B cell (primary cell): ENCODE measurements around the gene SPRED2. TPM values are rescaled to one million over a fixed set of nuclear protein-coding genes. Genes with fewer than 3 reads are reported as not detected.

ENCODE experiments used
- ATAC-seq: fragments of 200-7000 bp; cut with Tn5 transposase; one replicate; pipeline ENCODE4 v1.10.0; 2021; ENCODE audit warnings: low read depth, mild to moderate bottlenecking, moderate number of reproducible peaks, moderate library complexity
- CTCF ChIA-PET: fragments of 350-600 bp; sonication (Branson Sonifier 250); formaldehyde crosslinking; loops from one replicate; lab custom pipeline; 2021; ENCODE audit warnings: antibody characterized with exemption, inconsistent platforms; lab: Charles Lee
- POLR2A ChIA-PET: fragments of 350-600 bp; sonication (Branson Sonifier 250); formaldehyde crosslinking; loops from one replicate; lab custom pipeline; 2021; ENCODE audit warnings: antibody characterized with exemption; lab: Charles Lee
- DNase-seq: peaks from one replicate; pipeline ENCODE4 v3.0.0; 2013
- H2AFZ ChIP-seq: 2 replicates; pipeline ENCODE4 v1.6.1; 2012; ENCODE audit warnings: mild to moderate bottlenecking, low read depth, low read length; ENCODE audit not compliant: insufficient read depth, poor library complexity, severe bottlenecking
- H3K27ac ChIP-seq, 2 donors: 1 replicate in 1 of 2; 2 replicates in 1 of 2; pipeline ENCODE4 v1.5.1; 2012 to 2013; ENCODE audit warnings: low read length in 2 of 2, mild to moderate bottlenecking in 2 of 2, moderate library complexity in 1 of 2
- H3K27me3 ChIP-seq, 4 experiments: fragments of 200-600 bp in 1 of 4; sonication (generic) in 1 of 4; replicated peaks in 1 of 4; 1 replicate in 2 of 4; 2 replicates in 2 of 4; pipeline versions ENCODE4 v1.6.1 to v1.7.0; 2013 to 2016; ENCODE audit warnings: low read length in 3 of 4, mild to moderate bottlenecking in 2 of 4, mixed read lengths in 1 of 4, moderate library complexity in 1 of 4; ENCODE audit not compliant: insufficient read depth in 4 of 4, control insufficient read depth in 3 of 4; ENCODE audit errors: control extremely low read depth in 1 of 4
- H3K36me3 ChIP-seq, 2 experiments: replicated peaks in 1 of 2; 1 replicate in 1 of 2; 2 replicates in 1 of 2; pipeline versions ENCODE4 v1.6.1 to v1.7.1; 2013; ENCODE audit warnings: low read length in 1 of 2; ENCODE audit not compliant: insufficient read depth in 2 of 2, control insufficient read depth in 1 of 2; ENCODE audit errors: control extremely low read depth in 1 of 2, extremely low read depth in 1 of 2
- H3K4me1 ChIP-seq, 2 donors: fragments of 200-600 bp in 1 of 2; sonication (generic) in 1 of 2; 1 replicate in 1 of 2; 2 replicates in 1 of 2; pipeline versions ENCODE4 v1.5.1 to v1.6.1; 2013 to 2017; ENCODE audit warnings: low read length in 2 of 2; ENCODE audit not compliant: control insufficient read depth in 2 of 2, insufficient read depth in 2 of 2
- H3K4me2 ChIP-seq: replicated peaks from 2 replicates; pipeline ENCODE3; 2012; ENCODE audit warnings: mild to moderate bottlenecking, low read depth, low read length; ENCODE audit not compliant: poor library complexity, severe bottlenecking
- H3K4me3 ChIP-seq, 5 experiments: fragments of 200-600 bp in 1 of 5; sonication (generic) in 1 of 5; 1 replicate in 3 of 5; 2 replicates in 2 of 5; pipeline versions ENCODE4 v1.5.1 to v1.7.0; 2011 to 2016; ENCODE audit warnings: low read length in 4 of 5, mild to moderate bottlenecking in 4 of 5, low read depth in 2 of 5, control low read depth in 1 of 5, moderate library complexity in 1 of 5; ENCODE audit not compliant: insufficient read depth in 1 of 5; ENCODE audit errors: control extremely low read depth in 1 of 5, extremely low read depth in 1 of 5
- H3K79me2 ChIP-seq: fragments of 200-600 bp; sonication (generic); one replicate; pipeline ENCODE4 v1.6.0; 2016; ENCODE audit warnings: low read length; ENCODE audit not compliant: control insufficient read depth, insufficient read depth
- H3K9ac ChIP-seq: fragments of 200-600 bp; sonication (generic); 2 replicates; pipeline ENCODE4 v1.6.1; 2017; ENCODE audit warnings: mild to moderate bottlenecking, low read length, moderate library complexity
- H3K9me3 ChIP-seq, 3 donors: one replicate each; pipeline versions ENCODE4 v1.6.1 to v1.7.1; 2013; ENCODE audit warnings: low read length in 2 of 3; ENCODE audit not compliant: control insufficient read depth in 2 of 3, insufficient read depth in 1 of 3; ENCODE audit errors: control extremely low read depth in 1 of 3
- H4K20me1 ChIP-seq: 2 replicates; pipeline ENCODE4 v1.6.0; 2012; ENCODE audit warnings: mild to moderate bottlenecking, low read length; ENCODE audit not compliant: insufficient read depth, control insufficient read depth, poor library complexity, severe bottlenecking
- H3K27ac Mint-ChIP-seq: one replicate; pipeline ENCODE4 v1.8.0; 2021; ENCODE audit warnings: mixed read lengths
- H3K27me3 Mint-ChIP-seq: one replicate; pipeline ENCODE4 v1.8.0; 2021; ENCODE audit warnings: mixed read lengths
- H3K4me1 Mint-ChIP-seq: one replicate; pipeline ENCODE4 v1.8.0; 2021; ENCODE audit warnings: mixed read lengths
- H3K4me3 Mint-ChIP-seq: one replicate; pipeline ENCODE4 v1.8.0; 2021; ENCODE audit warnings: mixed read lengths
- H3K9me3 Mint-ChIP-seq: one replicate; pipeline ENCODE4 v1.8.0; 2022; ENCODE audit warnings: mixed read lengths; ENCODE audit not compliant: insufficient read depth
- CTCF ChIP-seq: fragments of 200-600 bp; IDR thresholded peaks from one replicate; pipeline ENCODE4 v1.8.0; 2022; ENCODE audit warnings: antibody characterized with exemption, mild to moderate bottlenecking
- EZH2 ChIP-seq: IDR thresholded peaks from 2 replicates; pipeline ENCODE4 v1.6.1; 2012; ENCODE audit warnings: borderline replicate concordance, low read depth, mild to moderate bottlenecking, moderate library complexity, low read length; ENCODE audit not compliant: insufficient read depth, poor library complexity, severe bottlenecking
- WGBS: methylation state at CpG from one replicate; pipeline ENCODE4 v1.1.5; 2013; ENCODE audit warnings: missing lambda C conversion rate; ENCODE audit not compliant: insufficient coverage; 5-methylcytosine and 5-hydroxymethylcytosine counted together
- intact Hi-C: fragments of 100-400 bp; cut with micrococcal nuclease; formaldehyde crosslinking; loops from one replicate; pipeline ENCODE4 v1.10.0; 2022
- polyA plus RNA-seq: library from polyadenylated mRNA; depleted of rRNA; stranded (reverse); fragments of >200 nt; gene quantifications from 2 replicates; pipeline ENCODE4 v1.2.3, GENCODE V29; 2012
- total RNA-seq, 2 donors: library from RNA; stranded (reverse); fragments of 120-200 nt in 1 of 2; gene quantifications; 1 replicate in 1 of 2; 2 replicates in 1 of 2; pipeline versions ENCODE4 v1.2.3 to v1.2.4, GENCODE V29; 2013 to 2022

SPRED2 gene
- total and polyA plus RNA-seq, 2 donors (not counting 1 experiment from before 2014, with no cell fraction given) = 0.40 to 1.3 TPM

GRCh38 chr2:65379721-65380171, 52.7 kb downstream of the SPRED2 start:
- no peak overlapping the region for H2AFZ ChIP-seq
- POLR2A ChIA-PET = interaction anchor here (0.6 kb wide), 1 partner anchor 92 kb away, joined by 3 read pairs; no protein-coding TSS in a partner anchor
- H3K9me3 Mint-ChIP-seq = no peaks in the 10 kb centered on the region
- no peak overlapping the region for H3K4me2 ChIP-seq
- intact Hi-C loops = no loop called here
- H3K27ac Mint-ChIP-seq = no peak overlapping the region
- DNase-seq (no peak), ATAC-seq (no peak)
- no peak overlapping the region for H3K27ac ChIP-seq
- no peak for TF ChIP-seq CTCF
- no peak for TF ChIP-seq EZH2
- no peaks in the 10 kb centered on the region for H4K20me1 ChIP-seq
- CTCF ChIA-PET = no interaction called here
- no peak overlapping the region for H3K4me3 ChIP-seq
- H3K79me2 ChIP-seq = no peaks in the 10 kb centered on the region
- no peak overlapping the region for H3K9ac ChIP-seq
- H3K4me1 ChIP-seq = peaks cover 26 to 32% of the 10 kb centered on the region in 2 donors
- no peaks in the 10 kb centered on the region for H3K9me3 ChIP-seq
- WGBS = 81% methylated on average over 3 of the region's 3 CpGs
- H3K4me3 Mint-ChIP-seq = no peak overlapping the region
- H3K27me3 ChIP-seq = peaks cover 0 to 23% (median 0%) of the 10 kb centered on the region in 4 experiments
- peaks cover 29% of the 10 kb centered on the region for H3K4me1 Mint-ChIP-seq
- no peaks in the 10 kb centered on the region for H3K36me3 ChIP-seq
- peaks cover 13% of the 10 kb centered on the region for H3K27me3 Mint-ChIP-seq

- Histone ChIP-seq H3K9me3 (no peaks in the 10 kb centered on the region), H3K4me1 (peaks cover 31 to 33% of the 10 kb centered on the region in 2 donors), H3K9ac (no peak overlapping the region), H3K79me2 (no peaks in the 10 kb centered on the region), H3K4me3 (no peak overlapping the region), H2AFZ (no peak overlapping the region), H3K36me3 (no peaks in the 10 kb centered on the region), H3K27me3 (peaks cover 0 to 23% (median 0%) of the 10 kb centered on the region in 4 experiments), H4K20me1 (no peaks in the 10 kb centered on the region), H3K4me2 (no peak overlapping the region), H3K27ac (no peak overlapping the region)
- 0% methylated on average over 1 of the region's 2 CpGs for WGBS
- no peak for ATAC-seq
- Mint-ChIP-seq H3K27me3 (peaks cover 13% of the 10 kb centered on the region), H3K27ac (no peak overlapping the region), H3K9me3 (no peaks in the 10 kb centered on the region), H3K4me1 (peaks cover 25% of the 10 kb centered on the region), H3K4me3 (no peak overlapping the region)
- intact Hi-C loops = no loop called here
- TF ChIP-seq CTCF (no peak), EZH2 (no peak)
- no peak for DNase-seq
- POLR2A ChIA-PET = interaction anchor here (0.7 kb wide), 1 partner anchor 81 kb away, joined by 3 read pairs; no protein-coding TSS in a partner anchor
- CTCF ChIA-PET = no interaction called here
Measured at GRCh38 chr2:65379223-65379622, 53.2 kb downstream of the SPRED2 start.
